ENCODE measurements around the gene ERBB2. TPM values are rescaled to one million over a fixed set of nuclear protein-coding genes. Genes with fewer than 3 reads are reported as not detected.

The ERBB2 gene
- total and polyA plus RNA-seq, 5 donors from 2014 or later: 0.36 to 5.5 (median 0.67) TPM

GRCh38 chr17:39677542-39678339 lies 22.1 kb upstream of the ERBB2 start:
- Histone ChIP-seq H3K9me3 (ENCODE audit: control insufficient read depth in 2 of 2, low read length in 2 of 2) (no peaks in the 10 kb centered on the region), H3K4me3 (ENCODE audit: low read depth, low read length) (no peak overlapping the region), H3K36me3 (ENCODE audit: control insufficient read depth, insufficient read depth, low read length) (no peaks in the 10 kb centered on the region), H3K4me1 (ENCODE audit: control insufficient read depth, insufficient read depth, low read length, poor library complexity, severe bottlenecking) (peaks cover 43% of the 10 kb centered on the region), H3K27ac (ENCODE audit: insufficient read depth, low read length, poor library complexity, severe bottlenecking) (no peak overlapping the region), H3K27me3 (ENCODE audit: control insufficient read depth, insufficient read depth, low read length) (no peaks in the 10 kb centered on the region)
- Mint-ChIP-seq H3K27me3 (no peaks in the 10 kb centered on the region), H3K4me1 (peaks cover 17 to 59% (median 29%) of the 10 kb centered on the region in 4 donors), H3K9me3 (no peaks in the 10 kb centered on the region), H3K36me3 (peaks cover 17% of the 10 kb centered on the region), H3K4me3 (peak overlapping the region in 2 of 4 donors; percentile 33 to 46), H3K27ac (peak overlapping the region; percentile 71 to 97 (median 91))
- no peak for DNase-seq
- no peak for ATAC-seq (ENCODE audit: low read depth in 2 of 2)

GRCh38 chr17:39678340-39679116 lies 21.3 kb upstream of the ERBB2 start:
- no peak overlapping the region for H3K4me3 ChIP-seq (ENCODE audit: low read depth, low read length)
- peaks cover 43% of the 10 kb centered on the region for H3K4me1 ChIP-seq (ENCODE audit: control insufficient read depth, insufficient read depth, low read length, poor library complexity, severe bottlenecking)
- Mint-ChIP-seq H3K9me3 (no peaks in the 10 kb centered on the region), H3K27me3 (no peaks in the 10 kb centered on the region), H3K36me3 (peaks cover 23% of the 10 kb centered on the region), H3K27ac (peak overlapping the region; percentile 93 to 97 (median 94)), H3K4me3 (peak overlapping the region in 1 of 4 donors; percentile 36), H3K4me1 (peaks cover 17 to 64% (median 29%) of the 10 kb centered on the region in 4 donors)
- H3K36me3 ChIP-seq (ENCODE audit: control insufficient read depth, insufficient read depth, low read length): peaks cover 6% of the 10 kb centered on the region
- H3K27ac ChIP-seq (ENCODE audit: insufficient read depth, low read length, poor library complexity, severe bottlenecking): no peak overlapping the region
- no peaks in the 10 kb centered on the region for H3K27me3 ChIP-seq (ENCODE audit: control insufficient read depth, insufficient read depth, low read length)
- no peaks in the 10 kb centered on the region for H3K9me3 ChIP-seq (ENCODE audit: control insufficient read depth in 2 of 2, low read length in 2 of 2)
- no peak for ATAC-seq (ENCODE audit: low read depth in 2 of 2)
- no peak for DNase-seq

GRCh38 chr17:39679521-39680192 lies 20.2 kb upstream of the ERBB2 start:
- H3K36me3 ChIP-seq (ENCODE audit: control insufficient read depth, insufficient read depth, low read length): peaks cover 12% of the 10 kb centered on the region
- H3K4me3 Mint-ChIP-seq: peak overlapping the region in 3 of 4 donors; percentile 45 to 72 (median 70)
- H3K27ac ChIP-seq (ENCODE audit: insufficient read depth, low read length, poor library complexity, severe bottlenecking): peak overlapping the region; percentile 67
- no peaks in the 10 kb centered on the region for H3K9me3 Mint-ChIP-seq
- peak overlapping the region; percentile 93 to 97 (median 94) for H3K27ac Mint-ChIP-seq
- peaks cover 17 to 67% (median 29%) of the 10 kb centered on the region in 4 donors for H3K4me1 Mint-ChIP-seq
- H3K4me3 ChIP-seq (ENCODE audit: low read depth, low read length): no peak overlapping the region
- H3K27me3 Mint-ChIP-seq: no peaks in the 10 kb centered on the region
- peaks cover 30% of the 10 kb centered on the region for H3K36me3 Mint-ChIP-seq
- ATAC-seq (ENCODE audit: low read depth in 2 of 2): peak; percentile 81 to 86
- no peaks in the 10 kb centered on the region for H3K27me3 ChIP-seq (ENCODE audit: control insufficient read depth, insufficient read depth, low read length)
- H3K9me3 ChIP-seq (ENCODE audit: control insufficient read depth in 2 of 2, low read length in 2 of 2): no peaks in the 10 kb centered on the region
- DNase-seq: peak in 2 of 3 donors; percentile 48 to 83
- peaks cover 43% of the 10 kb centered on the region for H3K4me1 ChIP-seq (ENCODE audit: control insufficient read depth, insufficient read depth, low read length, poor library complexity, severe bottlenecking)

DNA sequence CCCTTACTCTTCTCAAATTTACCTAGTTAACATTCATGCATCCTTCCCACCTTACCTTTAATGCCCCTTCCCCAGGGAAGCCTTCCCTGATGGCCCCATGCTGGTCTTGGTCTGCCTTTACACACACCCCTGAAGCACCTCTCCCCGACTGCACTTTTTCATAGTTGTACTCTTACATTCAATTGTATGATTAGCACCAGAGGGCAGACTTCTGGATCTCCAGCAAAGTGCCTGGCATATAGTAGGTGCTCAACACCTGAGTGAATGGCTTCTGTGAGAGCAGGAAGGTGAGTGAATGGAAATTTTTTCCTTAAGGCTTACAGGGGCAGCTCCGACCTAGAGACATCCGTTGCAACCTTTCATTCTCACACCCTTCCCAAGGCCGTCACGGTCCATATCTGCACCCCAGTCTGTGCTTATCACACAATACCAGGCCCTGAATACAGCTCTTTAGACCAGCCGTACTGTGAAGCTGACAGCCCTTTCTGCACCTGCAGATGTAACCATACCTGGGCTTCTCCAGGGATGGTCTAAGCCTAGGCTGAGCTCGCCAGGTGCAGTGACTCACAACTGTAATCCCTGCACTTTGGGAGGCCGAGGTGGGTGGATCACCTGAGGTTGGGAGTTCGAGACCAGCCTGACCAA lies 16.4 kb upstream of the ERBB2 start:
- Histone ChIP-seq H3K9me3 (ENCODE audit: control insufficient read depth in 2 of 2, low read length in 2 of 2) (no peaks in the 10 kb centered on the region), H3K36me3 (ENCODE audit: control insufficient read depth, insufficient read depth, low read length) (peaks cover 16% of the 10 kb centered on the region), H3K4me1 (ENCODE audit: control insufficient read depth, insufficient read depth, low read length, poor library complexity, severe bottlenecking) (peaks cover 35% of the 10 kb centered on the region), H3K4me3 (ENCODE audit: low read depth, low read length) (no peak overlapping the region), H3K27me3 (ENCODE audit: control insufficient read depth, insufficient read depth, low read length) (no peaks in the 10 kb centered on the region), H3K27ac (ENCODE audit: insufficient read depth, low read length, poor library complexity, severe bottlenecking) (no peak overlapping the region)
- H3K27ac Mint-ChIP-seq: peak overlapping the region in 1 of 3 donors; percentile 79
- peaks cover 0 to 4% (median 0%) of the 10 kb centered on the region in 7 donors for H3K9me3 Mint-ChIP-seq
- H3K36me3 Mint-ChIP-seq: peaks cover 36% of the 10 kb centered on the region
- H3K27me3 Mint-ChIP-seq: no peaks in the 10 kb centered on the region
- peaks cover 23 to 55% (median 37%) of the 10 kb centered on the region in 4 donors for H3K4me1 Mint-ChIP-seq
- DNase-seq: no peak
- H3K4me3 Mint-ChIP-seq: peak overlapping the region in 2 of 4 donors; percentile 3 to 45
- no peak for ATAC-seq (ENCODE audit: low read depth in 2 of 2)

DNA sequence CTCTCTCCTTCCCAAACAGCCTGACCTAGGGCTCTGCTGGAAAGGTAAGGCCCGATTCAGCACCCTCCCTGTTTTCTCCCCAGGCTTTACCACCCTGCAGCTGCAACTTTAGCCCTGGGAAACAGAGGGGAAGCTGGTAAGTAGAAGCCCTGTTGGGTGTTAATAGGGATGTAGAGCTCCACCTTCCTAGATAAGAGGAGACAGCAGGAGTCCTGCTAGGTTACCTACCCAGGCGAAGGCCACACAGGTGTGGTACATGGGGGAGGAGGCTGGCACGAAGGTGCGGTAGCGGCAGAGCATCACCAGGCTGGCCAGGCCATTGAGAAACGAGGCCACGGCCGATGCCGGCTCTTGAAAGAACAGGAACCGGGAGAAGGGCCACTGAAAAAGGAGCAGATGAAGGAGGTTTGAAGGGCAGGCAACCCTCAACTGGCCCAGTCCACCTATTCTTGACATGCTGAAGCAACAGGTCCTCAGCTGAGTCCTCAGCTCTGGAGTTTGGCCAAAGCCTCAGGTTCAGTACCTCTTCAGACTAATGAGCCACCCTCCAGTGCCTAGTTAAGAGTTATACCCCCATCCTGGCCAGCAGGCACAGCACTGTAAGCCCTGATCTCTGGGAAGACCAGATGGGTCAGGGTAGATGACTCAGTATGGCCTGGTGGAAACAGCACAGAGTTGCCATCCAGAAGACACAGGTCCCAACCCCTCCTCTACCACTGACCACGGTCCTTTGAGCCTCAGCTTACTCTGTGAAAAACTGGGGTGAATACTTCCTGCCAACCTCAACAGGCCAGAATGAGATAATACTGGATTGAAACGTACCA lies 15.3 kb upstream of the ERBB2 start:
- Histone ChIP-seq H3K4me1 (ENCODE audit: control insufficient read depth, insufficient read depth, low read length, poor library complexity, severe bottlenecking) (peaks cover 32% of the 10 kb centered on the region), H3K27me3 (ENCODE audit: control insufficient read depth, insufficient read depth, low read length) (no peaks in the 10 kb centered on the region), H3K9me3 (ENCODE audit: control insufficient read depth in 2 of 2, low read length in 2 of 2) (no peaks in the 10 kb centered on the region), H3K4me3 (ENCODE audit: low read depth, low read length) (no peak overlapping the region), H3K27ac (ENCODE audit: insufficient read depth, low read length, poor library complexity, severe bottlenecking) (no peak overlapping the region), H3K36me3 (ENCODE audit: control insufficient read depth, insufficient read depth, low read length) (peaks cover 16% of the 10 kb centered on the region)
- peak overlapping the region in 1 of 4 donors; percentile 71 for H3K4me3 Mint-ChIP-seq
- DNase-seq: no peak
- peaks cover 22 to 52% (median 31%) of the 10 kb centered on the region in 4 donors for H3K4me1 Mint-ChIP-seq
- peak overlapping the region in 1 of 3 donors; percentile 53 for H3K27ac Mint-ChIP-seq
- ATAC-seq (ENCODE audit: low read depth in 2 of 2): no peak
- H3K27me3 Mint-ChIP-seq: no peaks in the 10 kb centered on the region
- peaks cover 35% of the 10 kb centered on the region for H3K36me3 Mint-ChIP-seq
- peaks cover 0 to 4% (median 0%) of the 10 kb centered on the region in 7 donors for H3K9me3 Mint-ChIP-seq

GRCh38 chr17:39687101-39687545 lies 12.7 kb upstream of the ERBB2 start:
- Mint-ChIP-seq H3K4me3 (peak overlapping the region; percentile 97 to 99 (median 98)), H3K9me3 (peaks cover 0 to 4% (median 0%) of the 10 kb centered on the region in 7 donors), H3K27ac (peak overlapping the region; percentile 96 to 99 (median 98)), H3K36me3 (peaks cover 23% of the 10 kb centered on the region), H3K4me1 (peaks cover 9 to 36% (median 21%) of the 10 kb centered on the region in 4 donors), H3K27me3 (no peaks in the 10 kb centered on the region)
- Histone ChIP-seq H3K36me3 (ENCODE audit: control insufficient read depth, insufficient read depth, low read length) (peaks cover 16% of the 10 kb centered on the region), H3K4me1 (ENCODE audit: control insufficient read depth, insufficient read depth, low read length, poor library complexity, severe bottlenecking) (peaks cover 21% of the 10 kb centered on the region), H3K27me3 (ENCODE audit: control insufficient read depth, insufficient read depth, low read length) (no peaks in the 10 kb centered on the region), H3K27ac (ENCODE audit: insufficient read depth, low read length, poor library complexity, severe bottlenecking) (peak overlapping the region; percentile 86), H3K4me3 (ENCODE audit: low read depth, low read length) (peak overlapping the region; percentile 23), H3K9me3 (ENCODE audit: control insufficient read depth in 2 of 2, low read length in 2 of 2) (no peaks in the 10 kb centered on the region)
- ATAC-seq (ENCODE audit: low read depth in 2 of 2) (no peak), DNase-seq (no peak)

Measured in CD4-positive, CD25-positive, alpha-beta regulatory T cell (primary cell).